GM21390 (cell line): ENCODE data around the gene PLRG1.
"Not testable (repeated sequence)": the region's sequence is repeated elsewhere in the genome, so short reads cannot be mapped to it uniquely, and the experiment has no call there.

ENCODE experiments used
- ATAC-seq: cut with Tn5 transposase; IDR thresholded peaks from one replicate; pipeline ENCODE4 v1.9.1; 2021; ENCODE audit not compliant: unreplicated experiment

The PLRG1 gene

GRCh38 chr4:154549894-154550790, at the start of gene PLRG1:
PLRG1 (minus strand) TSS chr4:154550400; CDS start chr4:154550308, 92 bp downstream.
- peak; percentile 98 for ATAC-seq

- no peak for ATAC-seq
Measured at GRCh38 chr4:154597798-154598774, 47.9 kb upstream of the PLRG1 start.

- ATAC-seq, result not testable (repeated sequence)
Measured at GRCh38 chr4:154597281-154597680, 47.1 kb upstream of the PLRG1 start.

- no peak for ATAC-seq
Measured at GRCh38 chr4:154595807-154596206, 45.6 kb upstream of the PLRG1 start.

- ATAC-seq, result not testable (repeated sequence)
Measured at GRCh38 chr4:154594343-154594742, 44.1 kb upstream of the PLRG1 start.

- no peak for ATAC-seq
Measured at GRCh38 chr4:154593868-154594267, 43.7 kb upstream of the PLRG1 start.

- ATAC-seq, result no peak
Measured at GRCh38 chr4:154591890-154592289, 41.7 kb upstream of the PLRG1 start.

GRCh38 chr4:154590329-154591006, 40.3 kb upstream of the PLRG1 start, which contains the start of gene FGA:
FGA (minus strand) TSS chr4:154590742; CDS start chr4:154590687, 55 bp downstream.
- no peak for ATAC-seq

- no peak for ATAC-seq
Measured at GRCh38 chr4:154589296-154590197, 39.3 kb upstream of the PLRG1 start.

- ATAC-seq, result no peak
Measured at GRCh38 chr4:154588198-154588597, 38.0 kb upstream of the PLRG1 start.

- no peak for ATAC-seq
Measured at GRCh38 chr4:154586296-154587033, 36.3 kb upstream of the PLRG1 start.

- ATAC-seq, result no peak
Measured at GRCh38 chr4:154585369-154586018, 35.3 kb upstream of the PLRG1 start.

- no peak for ATAC-seq
Measured at GRCh38 chr4:154584259-154584658, 34.1 kb upstream of the PLRG1 start.

- no peak for ATAC-seq
Measured at GRCh38 chr4:154583677-154584076, 33.5 kb upstream of the PLRG1 start.

- no peak for ATAC-seq
Measured at GRCh38 chr4:154583230-154583629, 33.0 kb upstream of the PLRG1 start.

- ATAC-seq, result no peak
Measured at GRCh38 chr4:154582723-154583122, 32.5 kb upstream of the PLRG1 start.

- ATAC-seq, result no peak
Measured at GRCh38 chr4:154579927-154580326, 29.7 kb upstream of the PLRG1 start.

GRCh38 chr4:154578919-154579318, 28.7 kb upstream of the PLRG1 start:
- ATAC-seq, result no peak

GRCh38 chr4:154577324-154577723, 27.1 kb upstream of the PLRG1 start:
- ATAC-seq, result no peak
